ENCODE measurements around the gene SCN10A.
A peak's percentile ranks its signal among the peaks of the same experiment; 100 is the strongest.

The SCN10A gene

GRCh38 chr3:38722781-38723568, 93.0 kb downstream of the SCN10A start:
- no peak overlapping the region for H4K91ac ChIP-seq (ENCODE audit: low read length)
- H3K23ac ChIP-seq (ENCODE audit: low read length in 2 of 2), result no peak overlapping the region
- H3K4me3 ChIP-seq (ENCODE audit: insufficient read depth in 1 of 2, low read depth in 1 of 2, low read length in 2 of 2), result no peak overlapping the region
- H3K27me3 ChIP-seq (ENCODE audit: control insufficient read depth in 1 of 2, insufficient read depth in 1 of 2, low read length in 2 of 2), result peaks cover 4 to 17% of the 10 kb centered on the region in 2 experiments
- H3K9ac ChIP-seq (ENCODE audit: low read length), result no peak overlapping the region
- no peak overlapping the region for H2BK5ac ChIP-seq (ENCODE audit: low read depth, low read length, poor library complexity, severe bottlenecking)
- WGBS, result 77% methylated on average over 12 of the region's 12 CpGs
- H3K14ac ChIP-seq (ENCODE audit: low read length in 2 of 2), result no peak overlapping the region
- H3K4ac ChIP-seq (ENCODE audit: low read depth in 1 of 2, low read length in 2 of 2), result no peak overlapping the region
- H2AFZ ChIP-seq (ENCODE audit: low read depth, low read length), result no peak overlapping the region
- no peak overlapping the region for H4K8ac ChIP-seq (ENCODE audit: low read length)
- H3K18ac ChIP-seq (ENCODE audit: low read depth in 1 of 2, low read length in 2 of 2), result no peak overlapping the region
- H2BK15ac ChIP-seq (ENCODE audit: low read depth, poor library complexity, severe bottlenecking), result no peak overlapping the region
- no peak overlapping the region for H3K27ac ChIP-seq (ENCODE audit: low read length, poor library complexity, severe bottlenecking)
- H2AK5ac ChIP-seq (ENCODE audit: low read length, severe bottlenecking), result no peak overlapping the region
- H3K36me3 ChIP-seq (ENCODE audit: control insufficient read depth in 1 of 2, insufficient read depth in 2 of 2, low read depth in 1 of 2, low read length in 2 of 2), result no peaks in the 10 kb centered on the region
- peaks cover 1% of the 10 kb centered on the region for H3K4me1 ChIP-seq (ENCODE audit: control insufficient read depth, insufficient read depth, low read depth, low read length)
- H3K79me1 ChIP-seq (replicated peaks; ENCODE audit: low read length, poor library complexity, severe bottlenecking), result no peaks in the 10 kb centered on the region
- no peak for DNase-seq
- H2BK12ac ChIP-seq (ENCODE audit: low read length in 2 of 2), result no peak overlapping the region
- H3K4me2 ChIP-seq (ENCODE audit: low read length, poor library complexity, severe bottlenecking), result no peak overlapping the region
- H2BK120ac ChIP-seq (ENCODE audit: low read depth, low read length), result no peak overlapping the region
- H3K9me3 ChIP-seq (ENCODE audit: control insufficient read depth, low read length), result no peaks in the 10 kb centered on the region

- H3K27me3 ChIP-seq (ENCODE audit: control insufficient read depth in 1 of 2, insufficient read depth in 1 of 2, low read length in 2 of 2), result peaks cover 4 to 17% of the 10 kb centered on the region in 2 experiments
- no peak overlapping the region for H3K27ac ChIP-seq (ENCODE audit: low read length, poor library complexity, severe bottlenecking)
- H3K4me2 ChIP-seq (ENCODE audit: low read length, poor library complexity, severe bottlenecking), result no peak overlapping the region
Observed at GRCh38 chr3:38721207-38721772, 94.7 kb downstream of the SCN10A start.

GRCh38 chr3:38720465-38720864, 95.6 kb downstream of the SCN10A start:
- no peak overlapping the region for H3K4me2 ChIP-seq (ENCODE audit: low read length, poor library complexity, severe bottlenecking)
- no peak overlapping the region for H3K9ac ChIP-seq (ENCODE audit: low read length)
- H3K27me3 ChIP-seq (ENCODE audit: control insufficient read depth in 1 of 2, insufficient read depth in 1 of 2, low read length in 2 of 2), result peaks cover 4 to 17% of the 10 kb centered on the region in 2 experiments
- H3K18ac ChIP-seq (ENCODE audit: low read depth in 1 of 2, low read length in 2 of 2), result no peak overlapping the region
- H4K8ac ChIP-seq (ENCODE audit: low read length), result no peak overlapping the region
- H3K4me3 ChIP-seq (ENCODE audit: insufficient read depth in 1 of 2, low read depth in 1 of 2, low read length in 2 of 2), result no peak overlapping the region
- no peak overlapping the region for H3K14ac ChIP-seq (ENCODE audit: low read length in 2 of 2)
- no peaks in the 10 kb centered on the region for H3K36me3 ChIP-seq (ENCODE audit: control insufficient read depth in 1 of 2, insufficient read depth in 2 of 2, low read depth in 1 of 2, low read length in 2 of 2)
- WGBS, result 61% methylated on average over 4 of the region's 4 CpGs
- no peaks in the 10 kb centered on the region for H3K79me1 ChIP-seq (replicated peaks; ENCODE audit: low read length, poor library complexity, severe bottlenecking)
- no peaks in the 10 kb centered on the region for H3K9me3 ChIP-seq (ENCODE audit: control insufficient read depth, low read length)
- H2BK12ac ChIP-seq (ENCODE audit: low read length in 2 of 2), result no peak overlapping the region
- no peak for DNase-seq
- no peak overlapping the region for H3K4ac ChIP-seq (ENCODE audit: low read depth in 1 of 2, low read length in 2 of 2)
- no peak overlapping the region for H2BK120ac ChIP-seq (ENCODE audit: low read depth, low read length)
- H2AFZ ChIP-seq (ENCODE audit: low read depth, low read length), result no peak overlapping the region
- H4K91ac ChIP-seq (ENCODE audit: low read length), result no peak overlapping the region
- peaks cover 1% of the 10 kb centered on the region for H3K4me1 ChIP-seq (ENCODE audit: control insufficient read depth, insufficient read depth, low read depth, low read length)
- no peak overlapping the region for H3K23ac ChIP-seq (ENCODE audit: low read length in 2 of 2)
- no peak overlapping the region for H2AK5ac ChIP-seq (ENCODE audit: low read length, severe bottlenecking)
- H2BK15ac ChIP-seq (ENCODE audit: low read depth, poor library complexity, severe bottlenecking), result no peak overlapping the region
- H2BK5ac ChIP-seq (ENCODE audit: low read depth, low read length, poor library complexity, severe bottlenecking), result no peak overlapping the region
- H3K27ac ChIP-seq (ENCODE audit: low read length, poor library complexity, severe bottlenecking), result no peak overlapping the region

More at GRCh38 chr3:38721207-38721772, 94.7 kb downstream of the SCN10A start:
- no peak overlapping the region for H3K23ac ChIP-seq (ENCODE audit: low read length in 2 of 2)
- no peak overlapping the region for H3K14ac ChIP-seq (ENCODE audit: low read length in 2 of 2)
- H4K91ac ChIP-seq (ENCODE audit: low read length), result no peak overlapping the region
- H3K4me1 ChIP-seq (ENCODE audit: control insufficient read depth, insufficient read depth, low read depth, low read length), result peaks cover 1% of the 10 kb centered on the region
- H4K8ac ChIP-seq (ENCODE audit: low read length), result no peak overlapping the region
- H3K9me3 ChIP-seq (ENCODE audit: control insufficient read depth, low read length), result no peaks in the 10 kb centered on the region
- no peak overlapping the region for H2BK15ac ChIP-seq (ENCODE audit: low read depth, poor library complexity, severe bottlenecking)
- no peaks in the 10 kb centered on the region for H3K36me3 ChIP-seq (ENCODE audit: control insufficient read depth in 1 of 2, insufficient read depth in 2 of 2, low read depth in 1 of 2, low read length in 2 of 2)
- no peak overlapping the region for H3K4me3 ChIP-seq (ENCODE audit: insufficient read depth in 1 of 2, low read depth in 1 of 2, low read length in 2 of 2)
- 93% methylated on average over 5 of the region's 5 CpGs for WGBS
- H2BK5ac ChIP-seq (ENCODE audit: low read depth, low read length, poor library complexity, severe bottlenecking), result no peak overlapping the region
- no peak for DNase-seq
- H2AK5ac ChIP-seq (ENCODE audit: low read length, severe bottlenecking), result no peak overlapping the region
- H2AFZ ChIP-seq (ENCODE audit: low read depth, low read length), result no peak overlapping the region
- H2BK12ac ChIP-seq (ENCODE audit: low read length in 2 of 2), result no peak overlapping the region
- H3K79me1 ChIP-seq (replicated peaks; ENCODE audit: low read length, poor library complexity, severe bottlenecking), result no peaks in the 10 kb centered on the region
- no peak overlapping the region for H3K9ac ChIP-seq (ENCODE audit: low read length)
- H3K4ac ChIP-seq (ENCODE audit: low read depth in 1 of 2, low read length in 2 of 2), result no peak overlapping the region
- H2BK120ac ChIP-seq (ENCODE audit: low read depth, low read length), result no peak overlapping the region
- H3K18ac ChIP-seq (ENCODE audit: low read depth in 1 of 2, low read length in 2 of 2), result no peak overlapping the region

- no peak overlapping the region for H3K4me2 ChIP-seq (ENCODE audit: low read length, poor library complexity, severe bottlenecking)
- peaks cover 4 to 14% of the 10 kb centered on the region in 2 experiments for H3K27me3 ChIP-seq (ENCODE audit: control insufficient read depth in 1 of 2, insufficient read depth in 1 of 2, low read length in 2 of 2)
- H3K14ac ChIP-seq (ENCODE audit: low read length in 2 of 2), result peak overlapping the region in 1 of 2 experiments; percentile 66
- no peaks in the 10 kb centered on the region for H3K36me3 ChIP-seq (ENCODE audit: control insufficient read depth in 1 of 2, insufficient read depth in 2 of 2, low read depth in 1 of 2, low read length in 2 of 2)
- H2BK5ac ChIP-seq (ENCODE audit: low read depth, low read length, poor library complexity, severe bottlenecking), result no peak overlapping the region
- no peak overlapping the region for H3K4me3 ChIP-seq (ENCODE audit: insufficient read depth in 1 of 2, low read depth in 1 of 2, low read length in 2 of 2)
- H4K91ac ChIP-seq (ENCODE audit: low read length), result no peak overlapping the region
- no peak overlapping the region for H3K9ac ChIP-seq (ENCODE audit: low read length)
- no peak overlapping the region for H2BK120ac ChIP-seq (ENCODE audit: low read depth, low read length)
- no peak overlapping the region for H2AK5ac ChIP-seq (ENCODE audit: low read length, severe bottlenecking)
- H2AFZ ChIP-seq (ENCODE audit: low read depth, low read length), result no peak overlapping the region
- peaks cover 1% of the 10 kb centered on the region for H3K4me1 ChIP-seq (ENCODE audit: control insufficient read depth, insufficient read depth, low read depth, low read length)
- no peak overlapping the region for H3K4ac ChIP-seq (ENCODE audit: low read depth in 1 of 2, low read length in 2 of 2)
- no peak overlapping the region for H3K27ac ChIP-seq (ENCODE audit: low read length, poor library complexity, severe bottlenecking)
- no peaks in the 10 kb centered on the region for H3K9me3 ChIP-seq (ENCODE audit: control insufficient read depth, low read length)
- H3K18ac ChIP-seq (ENCODE audit: low read depth in 1 of 2, low read length in 2 of 2), result no peak overlapping the region
- no peaks in the 10 kb centered on the region for H3K79me1 ChIP-seq (replicated peaks; ENCODE audit: low read length, poor library complexity, severe bottlenecking)
- H4K8ac ChIP-seq (ENCODE audit: low read length), result no peak overlapping the region
- H2BK15ac ChIP-seq (ENCODE audit: low read depth, poor library complexity, severe bottlenecking), result no peak overlapping the region
- no peak overlapping the region for H2BK12ac ChIP-seq (ENCODE audit: low read length in 2 of 2)
- WGBS, result 76% methylated on average over 4 of the region's 5 CpGs
- no peak for DNase-seq
- no peak overlapping the region for H3K23ac ChIP-seq (ENCODE audit: low read length in 2 of 2)
Observed at GRCh38 chr3:38717355-38718240, 98.4 kb downstream of the SCN10A start.
